GM19025 (cell line): ENCODE results near the gene TFCP2.

Experiments
- ATAC-seq: cut with Tn5 transposase; IDR thresholded peaks from one replicate; pipeline ENCODE4 v1.9.1; 2021; ENCODE audit warnings: mild to moderate bottlenecking, low read depth, moderate library complexity; ENCODE audit not compliant: unreplicated experiment

TFCP2 gene

GRCh38 chr12:51049525-51049924 is 123.4 kb downstream of the TFCP2 start:
- no peak for ATAC-seq

GRCh38 chr12:51048661-51049251 is 124.2 kb downstream of the TFCP2 start:
- no peak for ATAC-seq

GRCh38 chr12:51047655-51048540 is 125.0 kb downstream of the TFCP2 start, which contains the start of gene LETMD1:
LETMD1 (plus strand) TSS chr12:51048327; CDS start chr12:51048357, 30 bp downstream.
- ATAC-seq: peak; percentile 94
